ENCODE measurements around the gene EP400. TPM values are rescaled to one million over a fixed set of nuclear protein-coding genes. Genes with fewer than 3 reads are reported as not detected.

Gene EP400
- total RNA-seq, 1 experiment from 2014 or later = 61.7 TPM

DNA sequence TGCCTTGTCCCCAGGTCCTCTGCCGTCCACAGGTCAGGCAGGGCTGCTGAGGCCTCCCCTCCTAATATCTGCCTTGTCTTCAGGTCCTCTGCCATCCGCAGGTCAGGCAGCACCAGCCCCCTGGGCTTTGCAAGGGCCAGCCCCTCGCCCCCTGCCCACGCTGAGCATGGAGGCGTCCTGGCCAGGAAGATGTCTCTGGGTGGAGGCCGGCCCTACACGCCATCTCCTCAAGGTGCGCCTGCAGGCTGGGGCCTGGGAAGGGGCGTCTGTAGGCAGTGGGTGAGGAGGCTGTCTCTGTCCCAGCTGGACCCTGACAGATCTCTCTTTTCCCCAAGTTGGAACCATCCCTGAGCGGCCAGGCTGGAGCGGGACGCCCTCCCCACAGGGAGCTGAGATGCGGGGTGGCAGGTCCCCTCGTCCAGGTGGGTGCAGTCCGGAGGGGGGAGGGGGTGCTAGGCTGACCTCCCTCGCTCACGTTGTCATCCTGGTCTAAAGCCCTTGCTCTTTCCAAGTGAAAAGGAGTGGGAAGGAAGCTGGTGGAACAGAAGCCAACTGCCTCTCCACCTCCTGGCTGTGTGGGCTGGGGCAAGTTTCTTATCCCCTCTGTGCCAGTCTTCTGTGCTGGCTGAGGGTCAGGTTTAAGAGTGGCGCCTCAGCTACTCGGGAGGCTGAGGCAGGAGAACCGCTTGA lies 34.6 kb upstream of the EP400 start:
- no peak overlapping the region for H3K18ac ChIP-seq (ENCODE audit: insufficient read length, low read depth, low read length)
- no peak for TF ChIP-seq CTCF (conservative IDR thresholded peaks at IDR 0.05)
- no peaks in the 10 kb centered on the region for H3K23me2 ChIP-seq (ENCODE audit: insufficient read length, low read depth, low read length, poor library complexity, severe bottlenecking)
- H3K4me2 ChIP-seq (ENCODE audit: insufficient read depth, insufficient read length, low read length) = no peak overlapping the region
- no peak overlapping the region for H3K4ac ChIP-seq (ENCODE audit: low read depth, low read length)
- H3K27ac ChIP-seq (ENCODE audit: insufficient read length, low read depth, low read length) = no peak overlapping the region
- H3K23ac ChIP-seq (ENCODE audit: insufficient read length, low read depth, low read length) = no peak overlapping the region
- no peak overlapping the region; the same call in 1 of the 2 replicates for H3K14ac ChIP-seq (ENCODE audit: insufficient read depth, low read length)
- H2BK12ac ChIP-seq (ENCODE audit: insufficient read length, low read depth, low read length) = no peak overlapping the region
- no peak overlapping the region for H2BK20ac ChIP-seq (ENCODE audit: low read depth, low read length, poor library complexity, severe bottlenecking)
- H3K27me3 ChIP-seq (ENCODE audit: insufficient read depth, low read length) = no peaks in the 10 kb centered on the region
- no peak overlapping the region for H4K5ac ChIP-seq (ENCODE audit: insufficient read length, low read depth, low read length)
- no peak overlapping the region for H4K91ac ChIP-seq (ENCODE audit: insufficient read length, low read depth, low read length)
- H4K20me1 ChIP-seq (ENCODE audit: control insufficient read depth, insufficient read depth, insufficient read length) = peaks cover 3% of the 10 kb centered on the region
- H2BK5ac ChIP-seq (ENCODE audit: insufficient read length, low read length) = no peak overlapping the region
- H2AK5ac ChIP-seq (ENCODE audit: insufficient read length, low read length) = no peak overlapping the region
- H3K27ac Mint-ChIP-seq = no peak overlapping the region
- no peak overlapping the region for H2AFZ ChIP-seq (ENCODE audit: low read length)
- H4K8ac ChIP-seq (replicated peaks; ENCODE audit: insufficient read length, low read depth, low read length) = no peak overlapping the region
- no peak overlapping the region for H2BK15ac ChIP-seq (ENCODE audit: low read depth, low read length)
- no peak overlapping the region for H3K9ac ChIP-seq (ENCODE audit: extremely low read depth, insufficient read length, low read length)
- no peak overlapping the region for H3T11ph ChIP-seq (ENCODE audit: low read length)
- H3K56ac ChIP-seq (ENCODE audit: insufficient read length, low read depth, low read length) = no peak overlapping the region
- H3K4me3 Mint-ChIP-seq = no peak overlapping the region
- no peaks in the 10 kb centered on the region for H3K9me3 Mint-ChIP-seq
- H3K9me3 ChIP-seq (ENCODE audit: control insufficient read depth, low read depth, low read length) = no peaks in the 10 kb centered on the region
- no peaks in the 10 kb centered on the region for H3K79me1 ChIP-seq (ENCODE audit: insufficient read depth, low read depth, low read length, poor library complexity, severe bottlenecking)
- H3K4me1 Mint-ChIP-seq = 0 out of 4 replicates have a peak, but pooled peaks cover 0 to 2% of the 10 kb centered on the region in 2 experiments
- no peak overlapping the region for H2BK120ac ChIP-seq (ENCODE audit: low read depth, low read length, poor library complexity, severe bottlenecking)
- no peaks in the 10 kb centered on the region for H3K27me3 Mint-ChIP-seq (ENCODE audit: low read depth)
- DNase-seq = no peak
- H3K36me3 Mint-ChIP-seq (ENCODE audit: insufficient read depth in 1 of 3, low read depth in 3 of 3) = peaks cover 9 to 50% (median 45%) of the 10 kb centered on the region in 3 experiments; a peak in 6 of 7 replicates
- no peaks in the 10 kb centered on the region for H3K4me1 ChIP-seq (ENCODE audit: insufficient read depth, low read length)
- WGBS (ENCODE audit: extremely low coverage, insufficient read length, low lambda C conversion rate) = no CpG with 5 or more reads among the region's 20 CpGs
- H3K79me2 ChIP-seq (ENCODE audit: insufficient read depth, low read length) = no peaks in the 10 kb centered on the region
